Ovary (tissue), 3 donors: ENCODE data around the gene SPATA2.
"Not testable (repeated sequence)": the region's sequence is repeated elsewhere in the genome, so short reads cannot be mapped to it uniquely, and the experiment has no call there.

Source experiments
- CTCF ChIP-seq, 3 donors: fragments of 450-650 bp in 2 of 3; fragments of 200-600 bp in 1 of 3; IDR thresholded peaks; one replicate each; pipeline versions ENCODE4 v1.5.1 to v1.8.0; 2016 to 2022; ENCODE audit warnings: antibody characterized with exemption in 3 of 3, mild to moderate bottlenecking in 1 of 3
- EP300 ChIP-seq: sonication (generic); formaldehyde crosslinking; IDR thresholded peaks from one replicate; pipeline ENCODE4 v1.6.1; 2017; ENCODE audit warnings: antibody characterized with exemption
- POLR2A ChIP-seq: fragments of 450-650 bp; IDR thresholded peaks from one replicate; pipeline ENCODE4 v1.6.1; 2017; ENCODE audit warnings: antibody characterized with exemption, mild to moderate bottlenecking, moderate library complexity
- donor health status: DM: no; HTN: no; CAD: no.

DNA sequence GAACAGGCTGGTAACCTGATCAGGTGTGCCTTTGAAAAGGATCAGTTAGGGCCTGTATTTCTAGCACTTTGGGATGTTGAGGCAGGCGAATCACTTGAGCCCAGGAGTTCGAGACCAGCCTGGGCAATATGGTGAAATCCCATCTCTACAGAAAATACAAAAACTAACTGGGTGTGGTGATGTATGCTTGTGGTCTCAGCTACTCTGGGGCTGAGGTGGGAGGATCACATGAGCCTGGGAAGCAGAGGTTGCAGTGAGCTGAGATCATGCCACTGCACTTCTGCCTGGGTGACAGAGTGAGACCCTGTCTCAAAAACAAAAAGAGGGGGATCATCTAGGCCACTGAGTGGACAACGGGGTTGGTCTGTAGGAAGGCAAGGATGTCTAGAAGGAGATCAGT is 54.1 kb downstream of the SPATA2 start:
- not testable (repeated sequence) for TF ChIP-seq EP300; CTCF (IDR thresholded peaks at IDR 0.05); POLR2A
